ENCODE results near the gene MAPRE3.

Gene MAPRE3

GRCh38 chr2:26950246-26950645 is 20.2 kb upstream of the MAPRE3 start:
- DNase-seq (ENCODE audit: low spot score): no peak

GRCh38 chr2:26951236-26951635 is 19.2 kb upstream of the MAPRE3 start:
- no peak for DNase-seq (ENCODE audit: low spot score)

- no peak for DNase-seq (ENCODE audit: low spot score)
These were observed 18.1 kb upstream of the MAPRE3 start for GRCh38 chr2:26952374-26952773.

- DNase-seq (ENCODE audit: low spot score): no peak
These were observed 16.3 kb upstream of the MAPRE3 start for GRCh38 chr2:26954135-26954534.

GRCh38 chr2:26957041-26957440 is 13.4 kb upstream of the MAPRE3 start:
- DNase-seq (ENCODE audit: low spot score): no peak

- DNase-seq (ENCODE audit: low spot score): no peak
These were observed 12.9 kb upstream of the MAPRE3 start for GRCh38 chr2:26957534-26957933.

GRCh38 chr2:26959331-26959730 is 11.1 kb upstream of the MAPRE3 start:
- no peak for DNase-seq (ENCODE audit: low spot score)

- no peak for DNase-seq (ENCODE audit: low spot score)
These were observed 5.8 kb upstream of the MAPRE3 start for GRCh38 chr2:26964446-26965130.

GRCh38 chr2:26968001-26968400 is 2.4 kb upstream of the MAPRE3 start:
- DNase-seq (ENCODE audit: low spot score): no peak

GRCh38 chr2:26969077-26969844 is 1.2 kb upstream of the MAPRE3 start:
- no peak for DNase-seq (ENCODE audit: low spot score)

GRCh38 chr2:26970928-26971627 is 641 bp downstream of the MAPRE3 start:
- peak; percentile 67 for DNase-seq (ENCODE audit: low spot score)

- DNase-seq (ENCODE audit: low spot score): no peak
These were observed 1.7 kb downstream of the MAPRE3 start for GRCh38 chr2:26971911-26972786.

- no peak for DNase-seq (ENCODE audit: low spot score)
These were observed 3.9 kb downstream of the MAPRE3 start for GRCh38 chr2:26974352-26974751.

- DNase-seq (ENCODE audit: low spot score): no peak
These were observed 4.7 kb downstream of the MAPRE3 start for GRCh38 chr2:26975102-26975501.

GRCh38 chr2:26975656-26976055 is 5.2 kb downstream of the MAPRE3 start:
- no peak for DNase-seq (ENCODE audit: low spot score)

- DNase-seq (ENCODE audit: low spot score): no peak
These were observed 5.8 kb downstream of the MAPRE3 start for GRCh38 chr2:26976237-26976636.

GRCh38 chr2:26977012-26977411 is 6.6 kb downstream of the MAPRE3 start:
- DNase-seq (ENCODE audit: low spot score): no peak

- DNase-seq (ENCODE audit: low spot score): no peak
These were observed 7.7 kb downstream of the MAPRE3 start for GRCh38 chr2:26978061-26978596.

- no peak for DNase-seq (ENCODE audit: low spot score)
These were observed 9.3 kb downstream of the MAPRE3 start for GRCh38 chr2:26979741-26980140.

GRCh38 chr2:26980971-26981370 is 10.5 kb downstream of the MAPRE3 start:
- no peak for DNase-seq (ENCODE audit: low spot score)

GRCh38 chr2:26982102-26982742 is 11.8 kb downstream of the MAPRE3 start:
- no peak for DNase-seq (ENCODE audit: low spot score)

Data from ecto neural progenitor cell (in vitro differentiated cells).